Measurements from ENCODE around the gene INPP5K. TPM values are rescaled to one million over a fixed set of nuclear protein-coding genes. Genes with fewer than 3 reads are reported as not detected.

The INPP5K gene
- total and polyA plus RNA-seq, 7 donors = 25.7 to 66.5 (median 41.0) TPM

DNA sequence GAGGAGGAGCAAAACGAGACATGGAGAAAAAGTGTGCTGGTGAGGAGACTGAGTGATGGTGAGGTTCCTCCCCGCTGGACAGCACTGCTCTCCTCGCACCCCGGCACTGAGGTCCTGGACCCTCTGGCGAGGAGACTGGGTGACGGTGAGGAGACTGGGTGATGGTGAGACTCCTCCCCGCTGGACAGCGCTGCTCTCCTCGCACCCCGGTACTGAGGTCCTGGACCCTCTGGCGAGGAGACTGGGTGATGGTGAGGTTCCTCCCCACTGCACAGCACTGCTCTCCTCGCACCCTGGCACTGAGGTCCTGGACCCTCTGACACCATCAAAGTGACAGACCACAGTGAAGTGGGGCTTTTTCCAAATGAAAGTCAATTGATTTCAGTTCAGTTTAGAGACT, 35.3 kb upstream of the INPP5K start:
- 95 to 96% methylated on average over 12 of the region's 12 CpGs for WGBS, 2 donors
- H3K4me1 ChIP-seq = peaks cover 0 to 35% (median 29%) of the 10 kb centered on the region in 4 donors
- peaks cover 24 to 63% (median 35%) of the 10 kb centered on the region in 4 donors for H3K36me3 ChIP-seq
- no peak overlapping the region for H3K4me3 ChIP-seq
- H3K27ac ChIP-seq = no peak overlapping the region
- no peak for DNase-seq
- H3K9me3 ChIP-seq = no peaks in the 10 kb centered on the region
- no peaks in the 10 kb centered on the region for H3K27me3 ChIP-seq
- intact Hi-C loops (cut with DNase I) = no loop called here
- TF ChIP-seq POLR2A (IDR thresholded peaks at IDR 0.05) (no peak), CTCF (IDR thresholded peaks at IDR 0.05) (no peak), EP300 (IDR thresholded peaks at IDR 0.05) (no peak), POLR2AphosphoS5 (IDR thresholded peaks at IDR 0.05) (no peak)

GRCh38 chr17:1548032-1548431, 31.6 kb upstream of the INPP5K start:
- WGBS, 2 donors = 95 to 96% methylated on average over 18 of the region's 18 CpGs
- Histone ChIP-seq H3K36me3 (peaks cover 29 to 93% (median 43%) of the 10 kb centered on the region in 4 donors), H3K27ac (no peak overlapping the region), H3K4me3 (no peak overlapping the region), H3K9me3 (no peaks in the 10 kb centered on the region), H3K27me3 (no peaks in the 10 kb centered on the region), H3K4me1 (peaks cover 0 to 4% (median 2%) of the 10 kb centered on the region in 4 donors)
- DNase-seq = no peak
- intact Hi-C loops (cut with DNase I) = no loop called here
- TF ChIP-seq EP300 (IDR thresholded peaks at IDR 0.05) (no peak), POLR2A (IDR thresholded peaks at IDR 0.05) (no peak), CTCF (IDR thresholded peaks at IDR 0.05) (no peak), POLR2AphosphoS5 (IDR thresholded peaks at IDR 0.05) (no peak)

DNA sequence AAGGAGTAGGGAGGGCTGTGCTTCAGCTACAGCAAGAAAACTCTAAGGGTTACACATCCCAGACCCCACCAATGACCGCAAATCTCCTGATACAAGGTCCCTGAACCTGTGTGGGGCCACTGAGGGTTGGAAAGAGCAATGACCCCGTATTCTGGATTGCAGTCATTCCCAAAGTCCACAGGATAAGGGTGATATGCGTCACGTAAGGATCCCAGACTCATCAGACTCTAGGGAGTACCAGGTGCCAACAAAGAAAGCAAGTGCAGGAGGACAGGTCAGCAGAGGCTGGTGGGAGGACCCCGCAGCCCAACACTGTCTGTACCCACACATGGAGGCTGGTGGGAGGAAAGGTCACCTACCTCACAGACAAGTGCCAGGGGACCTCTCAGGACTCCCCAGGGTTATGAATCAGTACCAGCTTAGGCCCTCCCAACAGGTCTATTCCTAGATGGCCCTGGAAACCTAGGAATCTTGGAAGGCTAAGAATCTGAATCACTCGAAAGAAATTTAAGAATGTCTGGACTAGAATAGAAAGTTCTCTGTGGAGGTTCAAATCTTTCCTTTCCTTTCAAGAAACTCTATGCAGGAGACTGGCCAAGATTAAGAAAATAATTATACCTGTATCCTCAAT, 30.0 kb upstream of the INPP5K start:
- 85 to 96% methylated on average over 6 of the region's 6 CpGs for WGBS, 2 donors
- Histone ChIP-seq H3K4me1 (no peaks in the 10 kb centered on the region), H3K27ac (no peak overlapping the region), H3K36me3 (peaks cover 32 to 93% (median 49%) of the 10 kb centered on the region in 4 donors), H3K4me3 (no peak overlapping the region), H3K9me3 (no peaks in the 10 kb centered on the region), H3K27me3 (no peaks in the 10 kb centered on the region)
- no peak for DNase-seq
- TF ChIP-seq EP300 (IDR thresholded peaks at IDR 0.05) (no peak), CTCF (IDR thresholded peaks at IDR 0.05) (no peak)
- intact Hi-C loops (cut with DNase I) = no loop called here

GRCh38 chr17:1545618-1546017, 29.2 kb upstream of the INPP5K start:
- Histone ChIP-seq H3K27ac (no peak overlapping the region), H3K4me3 (no peak overlapping the region), H3K27me3 (no peaks in the 10 kb centered on the region), H3K9me3 (no peaks in the 10 kb centered on the region), H3K36me3 (peaks cover 32 to 93% (median 48%) of the 10 kb centered on the region in 4 donors), H3K4me1 (no peaks in the 10 kb centered on the region)
- 33 to 86% methylated on average over 9 of the region's 9 CpGs for WGBS, 2 donors
- intact Hi-C loops (cut with DNase I) = no loop called here
- TF ChIP-seq EP300 (IDR thresholded peaks at IDR 0.05) (no peak), POLR2A (IDR thresholded peaks at IDR 0.05) (no peak), POLR2AphosphoS5 (IDR thresholded peaks at IDR 0.05) (no peak), CTCF (IDR thresholded peaks at IDR 0.05) (no peak)
- DNase-seq = no peak

GRCh38 chr17:1542316-1542715, 25.9 kb upstream of the INPP5K start:
- no peak for DNase-seq
- no peak for TF ChIP-seq POLR2AphosphoS5 (IDR thresholded peaks at IDR 0.05)
- TF ChIP-seq EP300 (IDR thresholded peaks at IDR 0.05) = no peak
- no peak for TF ChIP-seq POLR2A (IDR thresholded peaks at IDR 0.05)
- TF ChIP-seq CTCF (IDR thresholded peaks at IDR 0.05) = no peak
- intact Hi-C loops (cut with DNase I) = no loop called here
- WGBS, 2 donors = 90 to 96% methylated on average over 8 of the region's 8 CpGs
- no peak overlapping the region for H3K27ac ChIP-seq
- peaks cover 33 to 93% (median 51%) of the 10 kb centered on the region in 4 donors for H3K36me3 ChIP-seq
- H3K4me1 ChIP-seq = no peaks in the 10 kb centered on the region
- no peak overlapping the region for H3K4me3 ChIP-seq
- H3K27me3 ChIP-seq = no peaks in the 10 kb centered on the region
- no peaks in the 10 kb centered on the region for H3K9me3 ChIP-seq
